GM12865 (cell line): ENCODE data around the gene SLC5A5.

Experiments
- DNase-seq: peaks from one replicate; pipeline ENCODE4 v3.0.0; 2010; ENCODE audit warnings: low read depth
- H3K4me3 ChIP-seq: 2 replicates; pipeline ENCODE4 v1.5.1; 2011; ENCODE audit warnings: mild to moderate bottlenecking, low read depth, low read length, control low read depth
- TF ChIP-seq, protein P1 (sequence below): IDR thresholded peaks from 2 replicates; pipeline ENCODE4 v1.5.1; 2011; ENCODE audit warnings: low read length, control low read depth, low read depth, inconsistent platforms; ENCODE audit not compliant: insufficient read depth; ENCODE audit errors: missing control alignments

Gene SLC5A5

DNA sequence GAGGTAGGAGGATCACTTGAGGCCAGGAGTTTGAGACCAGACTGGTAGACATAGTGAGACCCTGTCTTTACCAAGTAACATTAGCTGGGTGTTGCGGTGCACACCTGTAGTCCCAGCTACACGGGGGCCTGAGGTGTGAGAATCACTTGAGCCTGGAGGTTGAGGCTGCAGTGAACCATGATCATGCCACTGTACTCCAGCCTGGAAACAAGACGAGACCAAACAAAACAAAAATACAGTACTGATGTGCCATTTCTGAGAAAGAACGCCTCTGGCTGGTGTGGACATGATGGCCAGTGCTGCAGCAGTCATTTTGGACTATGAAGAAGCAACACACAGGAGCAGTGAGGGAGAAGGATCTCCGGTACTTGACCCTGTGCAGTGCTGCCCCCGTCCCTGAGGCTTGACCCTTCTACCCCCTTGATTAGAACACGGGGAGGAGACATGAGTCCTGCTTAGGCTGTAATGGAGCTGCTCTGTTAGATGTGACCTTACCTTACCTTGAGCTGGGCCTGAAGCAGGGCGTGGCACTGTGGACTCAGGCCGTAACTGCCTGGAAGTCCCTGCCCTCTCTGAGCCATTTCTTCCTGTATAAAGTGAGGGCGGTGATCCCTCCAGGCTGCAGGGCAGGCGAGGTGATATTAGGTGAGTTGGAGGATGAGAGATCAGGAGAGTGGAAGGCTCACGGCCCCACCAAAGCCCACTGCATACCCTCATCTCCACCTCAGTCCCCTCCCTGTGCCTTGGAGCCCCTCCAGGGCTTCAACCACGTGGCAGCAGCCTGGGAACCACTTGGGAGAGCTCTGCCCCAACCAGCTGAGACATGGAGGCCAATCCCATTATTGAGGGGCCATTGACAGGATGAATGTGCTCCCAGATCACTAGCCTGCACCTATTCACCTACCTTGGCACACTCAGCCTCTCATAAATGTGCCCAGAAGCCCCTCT is 6.1 kb upstream of the SLC5A5 start:
- no peak overlapping the region for H3K4me3 ChIP-seq
- peak; percentile 63 for DNase-seq
- TF ChIP-seq, protein P1, sequence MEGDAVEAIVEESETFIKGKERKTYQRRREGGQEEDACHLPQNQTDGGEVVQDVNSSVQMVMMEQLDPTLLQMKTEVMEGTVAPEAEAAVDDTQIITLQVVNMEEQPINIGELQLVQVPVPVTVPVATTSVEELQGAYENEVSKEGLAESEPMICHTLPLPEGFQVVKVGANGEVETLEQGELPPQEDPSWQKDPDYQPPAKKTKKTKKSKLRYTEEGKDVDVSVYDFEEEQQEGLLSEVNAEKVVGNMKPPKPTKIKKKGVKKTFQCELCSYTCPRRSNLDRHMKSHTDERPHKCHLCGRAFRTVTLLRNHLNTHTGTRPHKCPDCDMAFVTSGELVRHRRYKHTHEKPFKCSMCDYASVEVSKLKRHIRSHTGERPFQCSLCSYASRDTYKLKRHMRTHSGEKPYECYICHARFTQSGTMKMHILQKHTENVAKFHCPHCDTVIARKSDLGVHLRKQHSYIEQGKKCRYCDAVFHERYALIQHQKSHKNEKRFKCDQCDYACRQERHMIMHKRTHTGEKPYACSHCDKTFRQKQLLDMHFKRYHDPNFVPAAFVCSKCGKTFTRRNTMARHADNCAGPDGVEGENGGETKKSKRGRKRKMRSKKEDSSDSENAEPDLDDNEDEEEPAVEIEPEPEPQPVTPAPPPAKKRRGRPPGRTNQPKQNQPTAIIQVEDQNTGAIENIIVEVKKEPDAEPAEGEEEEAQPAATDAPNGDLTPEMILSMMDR: no peak

GRCh38 chr19:17866312-17866963 is 5.3 kb upstream of the SLC5A5 start:
- no peak overlapping the region for H3K4me3 ChIP-seq
- DNase-seq: no peak
- TF ChIP-seq, protein P1: no peak

GRCh38 chr19:17866964-17867486 is 4.7 kb upstream of the SLC5A5 start:
- no peak for DNase-seq
- H3K4me3 ChIP-seq: no peak overlapping the region
- TF ChIP-seq, protein P1: no peak

DNA sequence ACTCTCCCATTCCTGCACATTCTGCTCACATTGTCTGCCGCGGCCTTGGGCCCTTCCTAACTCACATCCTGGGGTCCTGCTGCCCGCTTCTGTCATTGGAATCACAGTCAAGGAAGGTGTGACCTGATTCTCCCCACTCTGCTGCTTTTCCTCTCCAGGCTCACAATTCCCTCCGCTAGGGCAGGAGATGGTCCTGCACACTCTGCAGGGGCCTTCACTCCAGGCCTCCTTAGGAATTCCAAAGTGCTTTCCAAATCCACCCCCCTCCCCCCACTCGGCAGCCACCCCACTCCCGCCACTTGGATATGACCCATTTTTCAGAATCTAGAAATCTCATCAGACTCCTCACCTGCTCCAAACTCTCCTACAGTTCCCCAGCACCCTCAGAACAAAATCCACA is 3.1 kb upstream of the SLC5A5 start:
- H3K4me3 ChIP-seq: no peak overlapping the region
- DNase-seq: no peak
- TF ChIP-seq, protein P1: no peak

GRCh38 chr19:17869114-17869608 is 2.6 kb upstream of the SLC5A5 start:
- DNase-seq: no peak
- H3K4me3 ChIP-seq: no peak overlapping the region
- TF ChIP-seq, protein P1: no peak

- no peak overlapping the region for H3K4me3 ChIP-seq
- DNase-seq: no peak
Observed at GRCh38 chr19:17871032-17871877, 490 bp upstream of the SLC5A5 start.

More at GRCh38 chr19:17871032-17871877, 490 bp upstream of the SLC5A5 start:
- TF ChIP-seq, protein P1: no peak
